HepG2 (cell line): ENCODE measurements around the gene PGM5. TPM values are rescaled to one million over a fixed set of nuclear protein-coding genes. Genes with fewer than 3 reads are reported as not detected.

ENCODE experiments used
- ATAC-seq: fragments of 200-7000 bp; cut with Tn5 transposase; 3 replicates; pipeline ENCODE4 v1.9.1; 2020; ENCODE audit warnings: mild to moderate bottlenecking, moderate library complexity
- BruUV-seq: library from RNA; stranded (reverse); fragments of 400-500 nt; replicated peaks from 2 replicates; lab custom pipeline; 2021; lab: Mats Ljungman, UMichigan
- CTCF ChIA-PET: fragments of 300-600 bp; formaldehyde crosslinking; extraction: SDS; loops from one replicate; lab custom pipeline; 2021; ENCODE audit warnings: low total read pairs, inconsistent platforms, low intra/inter-chr PET ratio; lab: Yijun Ruan, JAX
- POLR2A ChIA-PET: fragments of 350-600 bp; sonication (Branson Sonifier 250); formaldehyde crosslinking; loops from one replicate; lab custom pipeline; 2020; ENCODE audit warnings: antibody characterized with exemption, inconsistent platforms; lab: Yijun Ruan, JAX
- DNase-seq: peaks from one replicate; pipeline ENCODE4 v3.0.0-alpha.2; 2015; ENCODE audit warnings: low spot score
- FAIRE-seq: peaks from 3 replicates; lab custom pipeline; 2011; peaks lifted over from hg19 to GRCh38; lab: Jason Lieb, UNC
- H2AFZ ChIP-seq: one replicate; pipeline ENCODE4 v1.6.1; 2011; ENCODE audit warnings: low read length, inconsistent platforms
- H3K27ac ChIP-seq: fragments of 300-600 bp; 3 replicates; pipeline ENCODE4 v1.8.0; 2011; ENCODE audit warnings: mixed run types, mild to moderate bottlenecking, mixed read lengths, low read length, inconsistent platforms; ENCODE audit not compliant: insufficient read depth; ENCODE audit errors: extremely low read length
- H3K27me3 ChIP-seq, 2 experiments: fragments of 200-600 bp in 1 of 2; 2 replicates in 1 of 2; 3 replicates in 1 of 2; pipeline versions ENCODE4 v1.6.0 to v1.8.0; 2011; ENCODE audit warnings: low read length in 2 of 2, mild to moderate bottlenecking in 2 of 2, moderate library complexity in 2 of 2, inconsistent platforms in 1 of 2; ENCODE audit not compliant: insufficient read depth in 2 of 2, control insufficient read depth in 1 of 2
- H3K36me3 ChIP-seq, 2 experiments: fragments of 200-600 bp in 1 of 2; replicated peaks in 1 of 2; 2 replicates in 1 of 2; 3 replicates in 1 of 2; pipeline versions ENCODE4 v1.5.1 to v1.8.0; 2011; ENCODE audit warnings: low read length in 2 of 2, inconsistent platforms in 1 of 2; ENCODE audit not compliant: insufficient read depth in 2 of 2, control insufficient read depth in 1 of 2
- H3K4me1 ChIP-seq: 2 replicates; pipeline ENCODE4 v1.5.1; 2012; ENCODE audit warnings: low read length, inconsistent platforms; ENCODE audit not compliant: insufficient read depth
- H3K4me2 ChIP-seq: 2 replicates; pipeline ENCODE4 v1.6.0; 2011; ENCODE audit warnings: low read depth, low read length, inconsistent platforms
- H3K4me3 ChIP-seq, 3 experiments: fragments of 200-600 bp in 1 of 3; sonication (generic), shearing (Covaris generic) in 1 of 3; replicated peaks in 1 of 3; 2 replicates each; pipeline ENCODE4 v1.5.1; 2011 to 2016; ENCODE audit warnings: low read length in 3 of 3, inconsistent platforms in 2 of 3, low read depth in 2 of 3, mild to moderate bottlenecking in 2 of 3, control low read depth in 1 of 3, mixed read lengths in 1 of 3; ENCODE audit not compliant: insufficient read depth in 1 of 3
- H3K79me2 ChIP-seq: one replicate; pipeline ENCODE4 v1.6.1; 2011; ENCODE audit warnings: low read length, inconsistent platforms; ENCODE audit not compliant: insufficient read depth
- H3K9ac ChIP-seq: 2 replicates; pipeline ENCODE4 v1.6.0; 2011; ENCODE audit warnings: mild to moderate bottlenecking, low read depth, low read length, inconsistent platforms; ENCODE audit not compliant: insufficient read depth
- H3K9me3 ChIP-seq: 2 replicates; pipeline ENCODE4 v1.5.1; 2012; ENCODE audit warnings: mild to moderate bottlenecking, low read length
- H4K20me1 ChIP-seq: 2 replicates; pipeline ENCODE4 v1.6.0; 2011; ENCODE audit warnings: inconsistent platforms, mild to moderate bottlenecking, low read length, moderate library complexity; ENCODE audit not compliant: insufficient read depth
- AGO2 ChIP-seq: fragments of 200-400 bp; formaldehyde crosslinking; optimal IDR thresholded peaks from 2 replicates; pipeline ENCODE3; 2017; ENCODE audit warnings: mild to moderate bottlenecking, low read depth, low read length, moderate library complexity
- ZNF44 ChIP-seq: sonication (generic); formaldehyde crosslinking; IDR thresholded peaks from 2 replicates; pipeline ENCODE4 v1.5.1; 2020; ENCODE audit warnings: mild to moderate bottlenecking, missing genetic modification reagents
- ZNF441 ChIP-seq: sonication (generic); formaldehyde crosslinking; IDR thresholded peaks from 2 replicates; pipeline ENCODE4 v1.7.0; 2021; ENCODE audit warnings: missing genetic modification reagents, borderline replicate concordance
- ZNF496 ChIP-seq: sonication (generic); formaldehyde crosslinking; IDR thresholded peaks from 2 replicates; pipeline ENCODE4 v1.8.1; 2023; ENCODE audit warnings: mild to moderate bottlenecking, moderate library complexity, missing genetic modification reagents; ENCODE audit not compliant: insufficient replicate concordance
- ZNF720 ChIP-seq: sonication (generic); formaldehyde crosslinking; IDR thresholded peaks from 2 replicates; pipeline ENCODE4 v1.4.0; 2020; ENCODE audit warnings: missing genetic modification reagents
- WGBS: methylation state at CpG from one replicate; pipeline ENCODE4 v1.1.6; 2017; ENCODE audit warnings: low lambda C conversion rate; 5-methylcytosine and 5-hydroxymethylcytosine counted together
- in situ Hi-C: cut with HindIII; loops from 2 replicates; pipeline ENCODE4 v1.10.0; 2017; ENCODE audit warnings: low pct_unique_long_range_greater_than_20kb; ENCODE audit not compliant: extremely low pct_ligation_motif_present
- intact Hi-C: fragments of 100-400 bp; cut with micrococcal nuclease; formaldehyde crosslinking; loops from one replicate; pipeline ENCODE4 v1.10.0; 2022; ENCODE audit not compliant: unreplicated experiment
- polyA plus RNA-seq, 8 experiments: library from polyadenylated mRNA; depleted of rRNA in 3 of 8; stranded (reverse) in 7 of 8; unstranded in 1 of 8; fragments of >200 nt; fragmentation: Illumina TruSeq in 4 of 8; extraction: Trizol in 4 of 8; gene quantifications; 2 replicates each; pipeline versions ENCODE4 v1.2.1 to v1.2.3, GENCODE V29; 2011 to 2016; ENCODE audit warnings: low read depth in 4 of 8, missing spikeins in 1 of 8, mixed read lengths in 1 of 8; ENCODE audit not compliant: insufficient read depth in 1 of 8
- total RNA-seq, 5 experiments: library from RNA; depleted of rRNA; stranded (reverse); fragments of >200 nt; fragmentation: Illumina TruSeq; extraction: Trizol; gene quantifications; 2 replicates each; pipeline ENCODE4 v1.2.3, GENCODE V29; 2016; ENCODE audit warnings: low read depth in 1 of 5
- TF ChIP-seq, protein P1 (sequence below): sonication (generic); formaldehyde crosslinking; IDR thresholded peaks from 2 replicates; pipeline ENCODE4 v1.5.0; 2020; ENCODE audit warnings: mild to moderate bottlenecking, missing genetic modification reagents, borderline replicate concordance
- TF ChIP-seq, protein P2 (sequence below): sonication (generic); formaldehyde crosslinking; IDR thresholded peaks from 2 replicates; pipeline ENCODE4 v1.8.1; 2023; ENCODE audit warnings: missing genetic modification reagents, inconsistent platforms, borderline replicate concordance
- TF ChIP-seq, protein P3 (sequence below): sonication (generic); formaldehyde crosslinking; IDR thresholded peaks from 2 replicates; pipeline ENCODE4 v1.4.0; 2020; ENCODE audit warnings: missing genetic modification reagents; ENCODE audit errors: not compliant biosample characterization

Gene PGM5
- total and polyA plus RNA-seq, 2 of the 13 experiments (the other 11 are each of a cell fraction or from before 2014, with no cell fraction given) = not detected

DNA sequence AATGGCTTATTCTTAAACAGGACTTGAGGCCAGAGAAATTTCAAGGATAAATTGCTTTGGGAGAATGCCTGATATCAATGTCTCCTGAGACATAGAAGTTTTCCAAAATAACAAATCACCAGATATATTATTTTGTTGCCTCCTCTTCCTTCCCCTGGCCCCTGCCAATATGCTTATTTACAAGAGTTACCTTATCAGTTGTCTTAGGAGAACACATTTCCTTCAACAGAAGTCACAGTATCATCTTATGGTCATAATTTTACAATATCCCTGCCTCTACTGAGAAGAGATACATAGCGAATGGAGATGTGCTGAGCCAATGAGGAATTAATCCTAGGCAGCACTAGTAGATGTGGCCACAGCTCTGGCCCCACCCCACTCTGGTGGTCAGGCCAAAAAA is 141.2 kb downstream of the PGM5 start:
- ChIA-PET CTCF (no interaction called here), POLR2A (no interaction called here)
- FAIRE-seq (no peak), DNase-seq (no peak), ATAC-seq (no peak)
- WGBS = 47% methylated on average over 1 of the region's 1 CpG
- no peaks in the 10 kb centered on the region for H3K9me3 ChIP-seq
- no peaks in the 10 kb centered on the region for H4K20me1 ChIP-seq
- TF ChIP-seq ZNF496 (CRISPR knock-in tag) (no peak), ZNF44 (CRISPR knock-in tag) (no peak)
- intact Hi-C loops = no loop called here
- no peaks in the 10 kb centered on the region for H3K79me2 ChIP-seq
- H3K9ac ChIP-seq = no peak overlapping the region
- peaks cover 20% of the 10 kb centered on the region for H3K4me1 ChIP-seq
- no peak overlapping the region for H3K4me3 ChIP-seq
- H3K36me3 ChIP-seq = no peaks in the 10 kb centered on the region
- in situ Hi-C loops = no loop called here
- H2AFZ ChIP-seq = no peak overlapping the region
- H3K27me3 ChIP-seq = peaks cover 0 to 3% of the 10 kb centered on the region in 2 experiments; a peak in 1 of 5 replicates
- BruUV-seq = no TSS peak
- no peak overlapping the region for H3K27ac ChIP-seq
- no peak overlapping the region for H3K4me2 ChIP-seq

DNA sequence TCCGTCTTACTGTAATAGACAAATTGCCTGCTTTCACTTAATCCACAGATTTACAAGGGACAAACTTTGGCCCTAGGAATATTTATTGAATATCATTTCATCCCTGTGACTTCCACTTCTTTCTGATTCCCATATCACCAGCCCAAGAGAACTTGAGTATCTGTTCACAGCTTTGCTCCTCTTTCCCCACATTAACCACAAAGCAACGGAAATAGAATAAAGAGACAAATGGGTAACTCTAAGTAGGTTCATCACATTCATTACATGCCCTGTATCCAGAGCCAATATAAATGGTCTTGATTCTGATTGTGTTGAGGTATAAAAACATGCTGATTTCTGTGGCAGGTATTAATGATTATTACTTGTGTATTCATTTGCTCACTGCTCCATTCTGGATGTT is 142.4 kb downstream of the PGM5 start:
- FAIRE-seq (no peak), ATAC-seq (no peak), DNase-seq (no peak)
- no TSS peak for BruUV-seq
- intact Hi-C loops (no loop called here), in situ Hi-C loops (no loop called here)
- no peaks in the 10 kb centered on the region for H3K79me2 ChIP-seq
- H3K4me2 ChIP-seq = no peak overlapping the region
- no peak overlapping the region for H2AFZ ChIP-seq
- H3K4me1 ChIP-seq = peaks cover 20% of the 10 kb centered on the region
- WGBS = 20% methylated on average over 2 of the region's 2 CpGs
- H3K4me3 ChIP-seq = no peak overlapping the region
- POLR2A ChIA-PET = no interaction called here
- H4K20me1 ChIP-seq = no peaks in the 10 kb centered on the region
- no peaks in the 10 kb centered on the region for H3K9me3 ChIP-seq
- no peak overlapping the region for H3K9ac ChIP-seq
- H3K27me3 ChIP-seq = peaks cover 0 to 3% of the 10 kb centered on the region in 2 experiments; a peak in 1 of 5 replicates
- no peaks in the 10 kb centered on the region for H3K36me3 ChIP-seq
- no peak overlapping the region for H3K27ac ChIP-seq
- CTCF ChIA-PET = no interaction called here
- TF ChIP-seq, protein P1, sequence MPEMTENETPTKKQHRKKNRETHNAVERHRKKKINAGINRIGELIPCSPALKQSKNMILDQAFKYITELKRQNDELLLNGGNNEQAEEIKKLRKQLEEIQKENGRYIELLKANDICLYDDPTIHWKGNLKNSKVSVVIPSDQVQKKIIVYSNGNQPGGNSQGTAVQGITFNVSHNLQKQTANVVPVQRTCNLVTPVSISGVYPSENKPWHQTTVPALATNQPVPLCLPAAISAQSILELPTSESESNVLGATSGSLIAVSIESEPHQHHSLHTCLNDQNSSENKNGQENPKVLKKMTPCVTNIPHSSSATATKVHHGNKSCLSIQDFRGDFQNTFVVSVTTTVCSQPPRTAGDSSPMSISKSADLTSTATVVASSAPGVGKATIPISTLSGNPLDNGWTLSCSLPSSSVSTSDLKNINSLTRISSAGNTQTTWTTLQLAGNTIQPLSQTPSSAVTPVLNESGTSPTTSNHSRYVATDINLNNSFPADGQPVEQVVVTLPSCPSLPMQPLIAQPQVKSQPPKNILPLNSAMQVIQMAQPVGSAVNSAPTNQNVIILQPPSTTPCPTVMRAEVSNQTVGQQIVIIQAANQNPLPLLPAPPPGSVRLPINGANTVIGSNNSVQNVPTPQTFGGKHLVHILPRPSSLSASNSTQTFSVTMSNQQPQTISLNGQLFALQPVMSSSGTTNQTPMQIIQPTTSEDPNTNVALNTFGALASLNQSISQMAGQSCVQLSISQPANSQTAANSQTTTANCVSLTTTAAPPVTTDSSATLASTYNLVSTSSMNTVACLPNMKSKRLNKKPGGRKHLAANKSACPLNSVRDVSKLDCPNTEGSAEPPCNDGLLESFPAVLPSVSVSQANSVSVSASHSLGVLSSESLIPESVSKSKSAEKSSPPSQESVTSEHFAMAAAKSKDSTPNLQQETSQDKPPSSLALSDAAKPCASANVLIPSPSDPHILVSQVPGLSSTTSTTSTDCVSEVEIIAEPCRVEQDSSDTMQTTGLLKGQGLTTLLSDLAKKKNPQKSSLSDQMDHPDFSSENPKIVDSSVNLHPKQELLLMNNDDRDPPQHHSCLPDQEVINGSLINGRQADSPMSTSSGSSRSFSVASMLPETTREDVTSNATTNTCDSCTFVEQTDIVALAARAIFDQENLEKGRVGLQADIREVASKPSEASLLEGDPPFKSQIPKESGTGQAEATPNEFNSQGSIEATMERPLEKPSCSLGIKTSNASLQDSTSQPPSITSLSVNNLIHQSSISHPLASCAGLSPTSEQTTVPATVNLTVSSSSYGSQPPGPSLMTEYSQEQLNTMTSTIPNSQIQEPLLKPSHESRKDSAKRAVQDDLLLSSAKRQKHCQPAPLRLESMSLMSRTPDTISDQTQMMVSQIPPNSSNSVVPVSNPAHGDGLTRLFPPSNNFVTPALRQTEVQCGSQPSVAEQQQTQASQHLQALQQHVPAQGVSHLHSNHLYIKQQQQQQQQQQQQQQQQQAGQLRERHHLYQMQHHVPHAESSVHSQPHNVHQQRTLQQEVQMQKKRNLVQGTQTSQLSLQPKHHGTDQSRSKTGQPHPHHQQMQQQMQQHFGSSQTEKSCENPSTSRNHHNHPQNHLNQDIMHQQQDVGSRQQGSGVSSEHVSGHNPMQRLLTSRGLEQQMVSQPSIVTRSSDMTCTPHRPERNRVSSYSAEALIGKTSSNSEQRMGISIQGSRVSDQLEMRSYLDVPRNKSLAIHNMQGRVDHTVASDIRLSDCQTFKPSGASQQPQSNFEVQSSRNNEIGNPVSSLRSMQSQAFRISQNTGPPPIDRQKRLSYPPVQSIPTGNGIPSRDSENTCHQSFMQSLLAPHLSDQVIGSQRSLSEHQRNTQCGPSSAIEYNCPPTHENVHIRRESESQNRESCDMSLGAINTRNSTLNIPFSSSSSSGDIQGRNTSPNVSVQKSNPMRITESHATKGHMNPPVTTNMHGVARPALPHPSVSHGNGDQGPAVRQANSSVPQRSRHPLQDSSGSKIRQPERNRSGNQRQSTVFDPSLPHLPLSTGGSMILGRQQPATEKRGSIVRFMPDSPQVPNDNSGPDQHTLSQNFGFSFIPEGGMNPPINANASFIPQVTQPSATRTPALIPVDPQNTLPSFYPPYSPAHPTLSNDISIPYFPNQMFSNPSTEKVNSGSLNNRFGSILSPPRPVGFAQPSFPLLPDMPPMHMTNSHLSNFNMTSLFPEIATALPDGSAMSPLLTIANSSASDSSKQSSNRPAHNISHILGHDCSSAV (CRISPR knock-in tag) = no peak
- TF ChIP-seq, protein P2, sequence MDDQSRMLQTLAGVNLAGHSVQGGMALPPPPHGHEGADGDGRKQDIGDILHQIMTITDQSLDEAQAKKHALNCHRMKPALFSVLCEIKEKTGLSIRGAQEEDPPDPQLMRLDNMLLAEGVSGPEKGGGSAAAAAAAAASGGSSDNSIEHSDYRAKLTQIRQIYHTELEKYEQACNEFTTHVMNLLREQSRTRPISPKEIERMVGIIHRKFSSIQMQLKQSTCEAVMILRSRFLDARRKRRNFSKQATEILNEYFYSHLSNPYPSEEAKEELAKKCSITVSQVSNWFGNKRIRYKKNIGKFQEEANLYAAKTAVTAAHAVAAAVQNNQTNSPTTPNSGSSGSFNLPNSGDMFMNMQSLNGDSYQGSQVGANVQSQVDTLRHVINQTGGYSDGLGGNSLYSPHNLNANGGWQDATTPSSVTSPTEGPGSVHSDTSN (CRISPR knock-in tag) = no peak
- TF ChIP-seq AGO2 = no peak
- no peak for TF ChIP-seq ZNF720 (CRISPR knock-in tag)
- TF ChIP-seq, protein P3, sequence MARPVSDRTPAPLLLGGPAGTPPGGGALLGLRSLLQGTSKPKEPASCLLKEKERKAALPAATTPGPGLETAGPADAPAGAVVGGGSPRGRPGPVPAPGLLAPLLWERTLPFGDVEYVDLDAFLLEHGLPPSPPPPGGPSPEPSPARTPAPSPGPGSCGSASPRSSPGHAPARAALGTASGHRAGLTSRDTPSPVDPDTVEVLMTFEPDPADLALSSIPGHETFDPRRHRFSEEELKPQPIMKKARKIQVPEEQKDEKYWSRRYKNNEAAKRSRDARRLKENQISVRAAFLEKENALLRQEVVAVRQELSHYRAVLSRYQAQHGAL (CRISPR knock-in tag) = no peak
- no peak for TF ChIP-seq ZNF441 (CRISPR knock-in tag)
